Erythroblast (primary cell): ENCODE results near the gene COIL.
A peak's percentile ranks its signal among the peaks of the same experiment; 100 is the strongest.

Source experiments
- DNase-seq, 2 experiments: peaks; one replicate each; lab custom pipeline; 2025; lab: John Stamatoyannopoulos, UW
- GATA1 ChIP-seq: IDR thresholded peaks from 2 replicates; pipeline ENCODE4 v1.6.1; 2011; ENCODE audit warnings: low read depth, mild to moderate bottlenecking, control low read depth, low read length, moderate library complexity
- POLR2A ChIP-seq: IDR thresholded peaks from 2 replicates; pipeline ENCODE4 v1.6.1; 2011; ENCODE audit warnings: mild to moderate bottlenecking, low read length

COIL gene

DNA sequence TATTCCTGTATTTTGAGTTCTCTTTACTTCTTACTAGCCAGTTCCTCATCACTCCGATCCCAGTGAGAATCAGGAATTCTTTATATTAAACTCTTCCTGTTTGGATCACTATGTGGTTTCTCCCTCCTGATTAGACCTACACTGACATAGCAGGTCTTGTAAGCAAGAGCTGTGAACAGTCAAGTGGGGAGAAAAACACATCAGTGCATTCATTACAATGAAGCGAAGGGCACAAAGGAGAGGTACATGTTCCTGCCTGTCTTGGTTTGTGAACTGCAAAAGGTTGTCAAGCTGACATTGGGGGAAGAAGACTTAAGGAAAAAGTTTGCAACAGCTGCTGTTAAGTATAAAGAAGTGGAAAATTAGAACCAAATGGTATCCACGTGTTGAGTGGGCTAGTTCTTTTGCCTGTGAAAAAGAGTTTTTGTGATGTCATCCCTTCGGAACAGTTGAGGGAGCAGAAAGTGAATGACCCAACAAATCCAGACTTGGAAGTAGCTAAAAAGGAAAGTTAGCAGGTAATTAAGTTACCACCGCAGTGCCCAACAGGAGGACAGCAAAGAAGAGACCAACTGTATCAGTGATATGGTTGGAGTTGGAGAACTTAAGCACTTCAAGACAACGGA, 24.0 kb downstream of the COIL start:
- TF ChIP-seq GATA1 (no peak), POLR2A (no peak)
- no peak for DNase-seq

DNA sequence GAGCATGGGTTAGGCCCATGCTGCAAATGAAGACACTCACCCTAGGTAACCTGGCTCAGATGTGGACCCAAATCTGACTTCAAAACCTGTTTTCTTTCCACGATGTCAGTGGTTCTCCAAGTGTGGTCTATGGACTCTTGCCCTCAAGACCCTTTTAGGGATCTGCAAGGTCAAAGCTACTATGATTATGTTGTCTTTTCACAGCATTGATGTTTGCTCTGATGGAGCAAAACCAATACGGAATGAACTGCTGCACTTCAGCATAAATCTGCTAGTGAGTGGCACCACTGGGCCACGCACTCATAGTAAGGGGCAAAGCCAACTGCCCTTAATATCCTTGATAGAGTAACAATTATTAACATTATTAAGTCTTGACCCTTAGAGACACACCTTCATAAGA, 25.4 kb downstream of the COIL start:
- no peak for DNase-seq
- no peak for TF ChIP-seq POLR2A
- TF ChIP-seq GATA1 = no peak

DNA sequence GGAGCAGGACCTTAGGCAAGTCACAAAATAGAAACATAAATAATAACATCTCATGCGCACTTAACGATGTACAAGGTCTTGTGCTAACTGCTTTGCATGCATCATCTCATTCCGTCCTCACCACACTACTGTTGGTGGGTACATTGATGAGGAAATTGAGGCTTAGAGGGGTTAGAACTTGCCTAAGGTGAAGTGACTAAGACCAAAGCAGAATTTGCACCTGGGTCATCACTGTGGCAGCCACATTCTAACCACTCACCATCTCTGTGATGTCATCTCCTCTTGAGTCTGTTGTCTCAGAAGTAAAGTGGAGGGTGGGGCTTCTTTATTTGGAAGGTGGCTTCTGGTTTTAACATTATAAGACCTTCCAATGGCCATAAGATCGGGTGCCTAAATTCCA, 26.6 kb downstream of the COIL start:
- TF ChIP-seq POLR2A = no peak
- TF ChIP-seq GATA1 = no peak
- no peak for DNase-seq

DNA sequence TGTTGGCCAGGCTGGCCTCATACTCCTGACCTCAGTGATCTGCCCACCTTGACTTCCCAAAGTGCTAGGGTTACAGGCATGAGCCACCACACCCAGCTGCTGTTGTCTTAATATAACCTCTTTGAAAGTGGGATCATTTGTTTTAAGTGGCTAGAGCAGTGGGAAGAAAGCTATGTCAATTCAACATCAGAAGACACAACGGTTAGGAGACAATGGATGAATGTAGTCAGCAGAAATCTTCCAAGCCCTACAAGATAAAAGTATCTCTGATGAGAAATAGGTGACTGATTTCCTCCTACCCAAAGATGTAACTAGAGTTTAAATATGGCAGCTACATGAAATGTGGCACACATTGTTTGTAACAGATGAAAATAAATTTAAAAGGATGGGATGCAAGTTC, 27.0 kb downstream of the COIL start:
- TF ChIP-seq POLR2A (no peak), GATA1 (no peak)

DNA sequence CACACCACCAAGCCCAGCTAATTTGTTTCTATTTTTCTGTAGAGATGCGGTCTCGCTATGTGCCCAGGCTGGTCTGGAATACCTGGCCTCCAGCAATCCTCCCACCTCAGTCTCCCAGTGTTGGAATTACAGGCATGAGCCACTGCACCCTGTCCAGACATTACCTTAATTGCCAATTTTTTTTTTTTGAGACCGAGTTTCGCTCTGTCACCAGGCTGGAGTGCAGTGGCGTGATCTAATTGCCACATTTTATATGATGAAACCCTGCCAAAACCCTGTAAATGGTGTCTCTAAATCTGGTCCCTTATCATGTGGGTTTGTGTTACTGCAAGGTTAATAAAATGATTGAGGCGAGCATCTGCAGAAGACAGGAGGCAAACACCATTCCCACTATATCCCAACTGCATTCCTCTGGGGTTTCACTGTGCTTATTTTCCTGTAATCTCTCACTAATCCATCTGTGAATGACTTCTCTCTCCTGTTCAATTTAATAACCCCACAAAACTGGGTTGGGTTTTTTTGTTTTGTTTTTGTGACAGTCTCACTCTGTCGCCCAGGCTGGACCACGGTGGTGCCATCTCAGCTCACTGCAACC, 27.6 kb downstream of the COIL start:
- no peak for DNase-seq

More for the DNA sequence above, 27.0 kb downstream of the COIL start:
- no peak for DNase-seq

DNA sequence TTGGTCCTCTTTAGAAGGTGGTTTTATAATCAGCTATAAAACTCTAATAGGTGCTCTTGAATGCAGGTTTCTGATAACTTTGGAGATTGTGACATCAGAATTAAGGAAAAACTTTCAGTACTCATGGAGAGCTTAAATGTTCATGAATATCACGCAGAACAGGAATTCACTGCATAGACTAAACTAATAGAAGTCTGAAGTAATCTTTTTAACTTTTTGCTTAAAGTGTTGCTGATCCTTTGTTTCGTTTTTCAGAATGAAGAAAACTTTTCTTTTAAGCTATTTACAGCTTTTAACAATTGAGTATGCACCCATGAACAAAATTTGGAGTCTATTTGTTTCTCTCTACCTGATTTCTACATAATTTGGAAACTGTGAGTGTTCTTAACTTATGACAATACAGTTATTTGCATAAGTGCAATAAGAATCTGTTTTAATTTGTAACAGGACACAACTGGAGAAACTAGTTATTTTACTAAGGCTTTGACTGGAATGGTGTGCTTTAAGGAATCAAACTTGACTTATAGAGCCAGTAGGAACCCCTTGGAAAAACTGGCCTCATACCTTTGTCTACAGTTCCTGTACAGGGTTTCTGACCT, 30.0 kb downstream of the COIL start:
- no peak for DNase-seq
- no peak for TF ChIP-seq GATA1
- TF ChIP-seq POLR2A = no peak

More for the DNA sequence above, 27.6 kb downstream of the COIL start:
- TF ChIP-seq GATA1 (no peak), POLR2A (no peak)

DNA sequence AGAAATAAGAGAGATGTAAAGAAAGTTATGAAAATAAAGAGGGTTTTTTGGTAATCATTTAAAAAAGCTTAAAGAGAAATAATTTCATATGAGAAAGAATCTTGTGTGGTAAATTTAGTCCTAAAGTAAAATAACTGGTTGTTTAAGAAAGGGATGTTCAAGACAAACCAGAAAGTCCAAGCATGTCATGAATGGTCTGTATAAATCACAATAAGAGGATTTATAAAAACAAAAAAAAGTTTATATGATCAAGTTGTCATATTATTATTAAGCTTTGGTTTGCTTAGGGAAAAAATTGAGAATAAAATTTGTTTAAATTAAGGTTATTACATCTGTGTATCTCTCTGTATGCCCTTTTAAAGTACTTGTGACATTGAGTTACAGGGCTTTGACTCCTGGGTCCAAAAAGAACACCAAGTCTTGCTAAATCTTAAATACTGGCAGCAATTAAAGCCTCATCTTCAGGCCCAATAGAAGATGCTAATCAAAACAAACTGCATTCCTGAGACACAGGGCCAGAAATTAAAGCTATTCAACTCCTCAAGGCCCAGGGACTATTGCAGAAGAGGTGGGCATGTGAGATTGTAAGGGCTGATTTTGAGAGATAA, 31.4 kb downstream of the COIL start:
- TF ChIP-seq POLR2A (no peak), GATA1 (no peak)

DNA sequence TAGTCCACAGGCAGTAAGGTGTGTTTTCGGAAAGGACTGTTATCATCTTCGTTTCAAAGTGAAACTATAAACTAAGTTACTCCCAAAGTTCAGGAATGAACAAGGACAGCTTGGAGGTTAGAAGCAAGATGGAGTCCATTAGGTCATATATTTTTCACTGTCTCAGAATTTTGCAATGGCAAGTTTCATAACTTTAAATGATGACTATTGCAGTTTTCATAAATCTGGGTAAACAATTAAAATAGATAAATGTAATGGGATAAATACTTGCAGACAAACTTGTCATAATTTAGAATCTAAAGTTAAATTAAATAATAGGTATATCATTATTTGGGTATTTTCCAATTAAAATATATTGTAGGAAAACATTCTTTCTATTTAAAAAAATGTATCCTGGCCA, 32.3 kb downstream of the COIL start:
- TF ChIP-seq POLR2A = no peak
- no peak for TF ChIP-seq GATA1
- DNase-seq = no peak

More for the DNA sequence above, 31.4 kb downstream of the COIL start:
- peak; percentile 19 to 55 for DNase-seq

DNA sequence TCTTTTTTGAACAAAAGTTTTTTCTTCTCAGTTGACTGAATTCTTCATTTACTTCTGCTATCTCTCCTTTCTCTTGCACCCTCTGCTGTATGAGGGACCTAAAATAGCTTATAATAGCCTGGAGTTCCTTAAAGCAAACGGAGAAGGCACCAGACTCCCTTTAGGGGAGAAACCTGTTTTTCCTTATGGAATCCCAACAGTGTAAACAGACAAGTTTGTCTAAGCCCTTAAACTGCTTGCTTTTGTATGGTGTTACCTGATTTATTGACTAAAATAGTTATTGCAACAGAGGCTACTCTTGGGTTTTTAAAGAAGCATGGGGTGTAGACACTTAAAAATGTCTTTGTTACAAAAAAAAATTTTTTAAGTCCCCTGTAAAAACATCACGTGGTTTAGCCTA, 34.1 kb downstream of the COIL start:
- TF ChIP-seq GATA1 = no peak
- TF ChIP-seq POLR2A = no peak
- no peak for DNase-seq

DNA sequence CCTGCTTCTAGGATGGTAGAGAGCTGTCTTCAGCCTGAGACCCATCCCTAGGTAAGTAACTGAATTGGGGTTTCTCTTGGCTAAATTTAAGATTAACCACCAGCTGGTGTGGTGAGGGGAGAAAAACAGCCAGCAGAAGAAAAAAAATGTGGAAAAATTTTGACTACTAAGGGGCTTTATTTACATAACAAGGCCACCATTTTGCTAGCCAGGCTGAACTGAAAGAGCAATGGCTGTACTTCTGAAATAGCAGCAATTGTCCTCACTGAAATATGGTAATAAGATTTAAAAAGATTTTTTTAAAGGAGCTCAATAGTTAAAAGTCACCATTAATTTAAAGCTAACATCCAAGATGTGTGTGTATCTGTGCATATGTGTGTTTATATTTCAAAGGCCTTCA, 34.6 kb downstream of the COIL start:
- TF ChIP-seq POLR2A (no peak), GATA1 (no peak)
- DNase-seq = no peak

DNA sequence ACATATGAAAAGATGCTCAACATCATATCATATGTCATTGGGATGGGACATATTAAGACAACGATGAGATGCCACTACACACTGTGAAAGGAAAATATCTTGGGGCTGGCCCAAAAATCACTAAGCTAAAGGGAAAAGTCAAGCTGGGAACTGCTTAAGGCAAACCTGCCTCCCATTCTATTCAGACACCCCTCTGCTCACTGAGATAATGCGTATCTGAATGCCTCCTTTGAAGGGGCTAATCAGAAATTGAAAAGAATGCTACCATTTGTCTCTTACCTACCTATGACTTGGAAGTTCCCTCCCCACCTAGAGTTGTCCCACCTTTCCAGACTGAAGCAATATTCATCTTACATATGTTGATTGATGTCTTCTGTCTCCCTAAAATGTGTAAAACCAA, 35.8 kb downstream of the COIL start:
- DNase-seq = no peak
- TF ChIP-seq GATA1 (no peak), POLR2A (no peak)

DNA sequence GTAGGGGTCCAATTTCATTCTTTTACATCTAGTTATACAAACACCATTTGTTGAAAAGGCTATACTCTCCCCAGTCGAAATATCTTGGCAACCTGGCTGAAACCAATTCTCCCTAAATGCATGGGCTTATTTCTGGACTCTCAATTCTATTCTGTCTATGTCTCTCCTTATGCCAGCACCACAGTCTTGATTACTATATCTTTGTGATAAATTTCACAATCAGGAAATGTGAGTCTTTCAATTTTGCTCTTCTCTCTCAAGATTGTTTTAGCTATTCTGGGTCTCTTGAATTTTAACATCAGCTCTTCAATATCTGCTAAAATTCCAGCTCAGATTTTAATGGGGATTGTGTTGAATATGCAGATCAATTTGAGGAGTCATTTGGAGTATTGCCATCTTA, 41.1 kb downstream of the COIL start:
- no peak for DNase-seq
- TF ChIP-seq GATA1 = no peak
- TF ChIP-seq POLR2A = no peak

DNA sequence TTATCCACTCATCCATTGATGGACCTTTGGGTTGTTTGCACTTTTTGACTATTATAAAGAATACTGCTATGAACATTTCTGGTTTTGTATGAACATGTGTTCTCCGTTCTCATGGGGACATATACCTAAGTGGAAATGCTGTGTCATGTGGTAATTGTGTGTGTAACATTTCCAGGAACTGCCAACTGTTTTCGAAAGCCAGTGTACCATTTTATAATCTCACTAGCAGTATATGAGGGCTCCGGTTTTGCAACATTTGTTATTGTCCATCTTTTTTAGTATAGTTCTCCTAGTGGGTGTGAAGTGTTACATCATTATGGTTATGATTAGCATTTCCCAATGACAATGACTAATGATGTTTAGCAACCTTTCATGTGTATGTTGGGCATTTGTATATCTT, 41.9 kb downstream of the COIL start:
- TF ChIP-seq POLR2A (no peak), GATA1 (no peak)
- DNase-seq = peak in 1 of 2 experiments; percentile 54
